ENCODE data around the gene RFX4. TPM values are rescaled to one million over a fixed set of nuclear protein-coding genes. Genes with fewer than 3 reads are reported as not detected.

The RFX4 gene
- total and polyA plus RNA-seq, 4 experiments from 2014 or later, result not detected

DNA sequence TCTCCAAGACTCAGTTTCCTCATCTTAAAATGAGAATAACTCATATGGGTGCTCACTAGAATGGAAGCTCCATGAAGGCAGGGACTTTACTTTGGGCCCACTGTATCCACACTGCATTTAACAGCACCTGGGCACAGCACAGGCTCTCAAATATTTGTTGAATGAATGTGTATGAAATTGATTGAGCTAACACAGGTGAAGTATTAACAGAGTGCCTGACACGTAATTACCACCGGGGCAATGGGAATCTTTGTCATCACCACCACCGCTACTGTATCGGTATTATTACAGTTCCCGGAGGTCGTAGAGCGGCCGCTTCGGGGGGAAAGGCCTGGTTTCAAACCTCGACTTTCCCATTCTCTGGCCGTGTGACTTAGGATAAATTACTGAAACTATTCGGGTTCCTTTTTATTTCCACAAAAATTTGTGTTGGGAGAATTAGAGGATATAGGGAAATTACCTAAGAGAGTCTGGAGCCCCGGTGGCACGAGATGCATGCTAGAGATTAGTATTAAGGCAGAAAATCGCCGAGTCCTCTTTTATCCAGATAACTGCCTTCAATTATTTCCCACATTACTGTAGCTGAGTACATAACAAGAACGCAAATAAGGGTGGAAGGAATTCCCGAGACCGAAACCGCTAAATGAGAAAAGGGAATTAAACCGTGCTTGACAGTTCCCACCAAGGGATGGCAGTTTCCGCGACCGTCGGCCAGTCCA is 190.6 kb downstream of the RFX4 start:
- Mint-ChIP-seq H3K4me1 (peaks cover 24 to 51% (median 39%) of the 10 kb centered on the region in 4 donors), H3K36me3 (peaks cover 0 to 12% of the 10 kb centered on the region in 2 donors), H3K27me3 (no peaks in the 10 kb centered on the region), H3K9me3 (no peaks in the 10 kb centered on the region), H3K27ac (peak overlapping the region; percentile 89 to 99 (median 98)), H3K4me3 (peak overlapping the region; percentile 92 to 98 (median 96))
- Histone ChIP-seq H3K27ac (ENCODE audit: low read depth, low read length) (peak overlapping the region; percentile 84), H3K27me3 (ENCODE audit: insufficient read depth, low read length) (no peaks in the 10 kb centered on the region), H3K4me1 (ENCODE audit: insufficient read depth, low read length) (peaks cover 32% of the 10 kb centered on the region), H3K36me3 (ENCODE audit: insufficient read depth, low read length) (no peaks in the 10 kb centered on the region), H3K9me3 (ENCODE audit: control insufficient read depth in 1 of 2, low read length in 2 of 2) (no peaks in the 10 kb centered on the region), H3K4me3 (ENCODE audit: low read length in 2 of 2) (peak overlapping the region; percentile 54 to 78)
- CTCF ChIA-PET (ENCODE audit: partially characterized antibody), result interaction anchor here (1.8 kb wide), 1 partner anchor 13 kb away, joined by 8 read pairs; no protein-coding TSS in a partner anchor
- intact Hi-C loops (cut with micrococcal nuclease), result loop anchor here (1.0 to 10.0 kb wide), 7 partner anchors 20 to 911 kb away; partner anchors contain the start of genes POLR3B, PWP1, TCP11L2 and TMEM263
- DNase-seq, result peak in 1 of 5 donors; percentile 14
- POLR2A ChIA-PET (ENCODE audit: partially characterized antibody), result interaction anchor here (1.0 to 2.0 kb wide), 5 partner anchors 13 to 471 kb away, joined by 3 to 11 read pairs (median 4); partner anchors contain the start of genes TCP11L2 and TMEM263

DNA sequence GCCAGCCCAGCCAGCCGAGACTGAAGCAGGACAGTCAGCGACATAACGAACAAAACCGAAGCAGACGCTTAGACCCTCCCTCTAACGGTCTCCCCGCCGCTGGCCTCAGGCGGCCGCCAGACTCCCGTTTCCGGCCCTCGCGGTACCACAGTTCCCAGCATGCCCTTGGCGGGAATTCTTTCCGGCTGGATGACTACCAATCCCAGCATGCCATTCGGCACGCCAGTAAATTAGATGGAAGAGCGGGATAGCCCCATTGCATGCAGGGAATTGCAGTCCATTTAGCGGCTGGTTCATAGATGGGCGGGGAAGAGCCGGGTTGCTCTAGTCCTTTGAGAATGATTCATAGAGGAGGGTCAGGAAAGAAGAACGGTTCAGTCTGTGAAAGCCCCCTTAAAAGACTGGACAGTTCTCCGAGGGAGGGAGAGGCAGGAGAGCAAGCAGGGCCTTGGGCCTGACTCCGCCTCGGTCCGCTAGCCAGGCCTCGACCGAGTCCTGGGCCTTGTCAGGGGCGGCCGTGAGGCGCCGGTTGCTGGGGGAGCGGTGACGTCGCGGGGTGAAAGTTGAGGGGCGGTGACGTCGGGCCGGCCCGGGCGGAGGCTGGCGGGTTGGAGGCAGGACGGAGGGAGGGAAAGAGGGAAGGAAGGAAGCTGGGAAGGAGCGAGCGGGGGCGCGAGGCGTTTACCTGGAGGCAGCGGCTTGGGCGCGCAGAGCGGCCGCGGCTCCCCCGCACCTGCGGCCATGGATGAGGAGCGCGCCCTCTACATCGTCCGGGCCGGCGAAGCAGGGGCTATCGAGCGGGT is 191.4 kb downstream of the RFX4 start, which contains the start of gene RIC8B:
TSS of gene RIC8B (plus strand) at position 678 of the 803 bp plus-strand sequence. CDS start at position 742, 64 bp downstream.
- peaks cover 24 to 51% (median 39%) of the 10 kb centered on the region in 4 donors for H3K4me1 Mint-ChIP-seq
- CTCF ChIA-PET (ENCODE audit: partially characterized antibody), result interaction anchor here (1.8 kb wide), 1 partner anchor 14 kb away, joined by 8 read pairs; no protein-coding TSS in a partner anchor

DNA sequence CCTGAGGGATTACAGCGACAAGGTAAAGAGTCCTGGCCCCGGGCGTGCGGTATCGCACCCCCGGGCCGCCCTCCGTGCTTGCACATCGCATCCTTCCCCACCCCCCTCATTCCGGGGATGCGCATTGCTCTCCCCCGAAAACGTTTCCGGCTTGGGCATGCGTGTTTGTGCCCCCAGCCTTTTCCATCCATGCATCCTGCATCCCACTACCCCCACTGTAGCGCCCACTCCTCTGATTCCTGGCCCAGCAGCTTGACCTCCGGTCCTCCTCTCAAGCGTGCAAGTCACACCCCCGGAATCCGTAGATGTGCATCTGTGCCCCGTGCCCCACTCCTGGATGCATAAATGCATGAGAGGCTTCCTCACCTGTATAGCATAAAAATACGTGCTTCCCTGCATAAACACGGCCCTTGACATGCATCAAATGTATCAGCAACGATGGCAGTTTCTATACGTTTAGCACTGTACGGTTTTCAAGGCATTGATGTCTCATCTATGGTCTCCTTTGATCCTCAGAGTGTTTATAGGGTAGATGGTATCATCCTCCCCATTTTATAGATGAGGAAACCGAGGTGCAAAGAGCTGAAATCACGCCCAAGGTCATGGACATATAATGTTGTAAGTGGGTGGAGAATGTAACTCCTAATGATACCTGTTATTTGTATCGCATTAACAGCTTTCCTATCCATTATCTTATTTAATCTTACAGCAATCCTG is 192.2 kb downstream of the RFX4 start:
- intact Hi-C loops (cut with micrococcal nuclease), result loop anchor here (1.0 to 10.0 kb wide), 8 partner anchors 22 to 987 kb away; partner anchors contain the start of genes POLR3B, PRDM4, PWP1 and TCP11L2
- ChIA-PET POLR2A (ENCODE audit: partially characterized antibody) (interaction anchor here (1.0 to 1.7 kb wide), 5 partner anchors 22 to 181 kb away, joined by 3 to 9 read pairs (median 4); no protein-coding TSS in a partner anchor), CTCF (ENCODE audit: partially characterized antibody) (interaction anchor here (0.6 to 2.8 kb wide), 3 partner anchors 9 to 330 kb away, joined by 3 to 9 read pairs (median 3); no protein-coding TSS in a partner anchor)
- H3K27ac ChIP-seq (ENCODE audit: low read depth, low read length), result peak overlapping the region; percentile 84
- DNase-seq, result peak in 2 of 5 donors; percentile 13 to 20
- no peaks in the 10 kb centered on the region for H3K36me3 ChIP-seq (ENCODE audit: insufficient read depth, low read length)
- H3K27me3 ChIP-seq (ENCODE audit: insufficient read depth, low read length), result no peaks in the 10 kb centered on the region
- Mint-ChIP-seq H3K4me1 (peaks cover 24 to 53% (median 41%) of the 10 kb centered on the region in 4 donors), H3K4me3 (peak overlapping the region; percentile 92 to 98 (median 96)), H3K36me3 (peaks cover 3 to 13% of the 10 kb centered on the region in 2 donors), H3K27ac (peak overlapping the region; percentile 89 to 99 (median 98)), H3K27me3 (no peaks in the 10 kb centered on the region), H3K9me3 (no peaks in the 10 kb centered on the region)
- H3K4me1 ChIP-seq (ENCODE audit: insufficient read depth, low read length), result peaks cover 32% of the 10 kb centered on the region
- no peaks in the 10 kb centered on the region for H3K9me3 ChIP-seq (ENCODE audit: control insufficient read depth in 1 of 2, low read length in 2 of 2)
- H3K4me3 ChIP-seq (ENCODE audit: low read length in 2 of 2), result peak overlapping the region; percentile 55 to 78

More for the DNA sequence above, 191.4 kb downstream of the RFX4 start, which contains the start of gene RIC8B:
- H3K27ac ChIP-seq (ENCODE audit: low read depth, low read length), result peak within 1 kb of the TSS; percentile 84
- H3K9me3 ChIP-seq (ENCODE audit: control insufficient read depth in 1 of 2, low read length in 2 of 2), result no peaks in the 10 kb centered on the region
- peak within 1 kb of the TSS; percentile 55 to 78 for H3K4me3 ChIP-seq (ENCODE audit: low read length in 2 of 2)
- POLR2A ChIA-PET (ENCODE audit: partially characterized antibody), result interaction anchor here (1.0 to 2.0 kb wide), 9 partner anchors 14 to 182 kb away, joined by 3 to 11 read pairs (median 4); partner anchors contain the start of gene TMEM263
- Mint-ChIP-seq H3K27me3 (no peaks in the 10 kb centered on the region), H3K4me3 (peak within 1 kb of the TSS; percentile 92 to 98 (median 96)), H3K36me3 (peaks cover 0 to 12% of the 10 kb centered on the region in 2 donors), H3K27ac (peak within 1 kb of the TSS; percentile 89 to 99 (median 98)), H3K9me3 (no peaks in the 10 kb centered on the region)
- intact Hi-C loops (cut with micrococcal nuclease), result loop anchor here (1.0 to 10.0 kb wide), 7 partner anchors 21 to 911 kb away; partner anchors contain the start of genes POLR3B, PWP1, TCP11L2 and TMEM263
- H3K27me3 ChIP-seq (ENCODE audit: insufficient read depth, low read length), result no peaks in the 10 kb centered on the region
- H3K36me3 ChIP-seq (ENCODE audit: insufficient read depth, low read length), result no peaks in the 10 kb centered on the region
- peaks cover 32% of the 10 kb centered on the region for H3K4me1 ChIP-seq (ENCODE audit: insufficient read depth, low read length)
- peak; percentile 73 to 84 (median 77) for DNase-seq

DNA sequence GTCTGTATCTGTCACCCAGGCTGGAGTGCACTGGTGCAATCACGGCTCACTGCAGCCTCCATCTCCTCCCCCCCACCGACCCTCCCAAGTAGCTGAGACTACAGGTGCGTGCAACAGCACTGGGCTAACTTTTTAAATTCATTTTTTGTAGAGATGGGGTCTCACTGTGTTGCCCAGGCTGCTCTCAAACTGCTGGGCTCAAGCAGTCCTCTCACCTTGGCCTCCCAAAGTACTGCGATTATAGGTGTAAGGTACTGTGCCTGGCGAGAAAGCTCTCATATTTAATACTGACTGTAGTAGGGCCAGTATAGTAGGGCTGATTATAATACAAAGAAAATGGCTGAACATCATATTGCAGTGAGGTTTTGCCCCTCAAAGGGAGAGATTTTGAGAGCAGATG is 194.1 kb downstream of the RFX4 start:
- Mint-ChIP-seq H3K27ac (peak overlapping the region in 2 of 7 donors; percentile 4 to 6), H3K27me3 (no peaks in the 10 kb centered on the region), H3K4me3 (peak overlapping the region in 3 of 8 donors; percentile 1 to 96 (median 51)), H3K4me1 (peaks cover 31 to 70% (median 50%) of the 10 kb centered on the region in 4 donors), H3K36me3 (peaks cover 6 to 19% of the 10 kb centered on the region in 2 donors), H3K9me3 (no peaks in the 10 kb centered on the region)
- ChIA-PET POLR2A (ENCODE audit: partially characterized antibody) (no interaction called here), CTCF (ENCODE audit: partially characterized antibody) (interaction anchor here (0.6 to 2.8 kb wide), 3 partner anchors 11 to 422 kb away, joined by 3 to 9 read pairs (median 3); no protein-coding TSS in a partner anchor)
- Histone ChIP-seq H3K9me3 (ENCODE audit: control insufficient read depth in 1 of 2, low read length in 2 of 2) (no peaks in the 10 kb centered on the region), H3K27ac (ENCODE audit: low read depth, low read length) (no peak overlapping the region), H3K4me3 (ENCODE audit: low read length in 2 of 2) (no peak overlapping the region), H3K27me3 (ENCODE audit: insufficient read depth, low read length) (no peaks in the 10 kb centered on the region), H3K36me3 (ENCODE audit: insufficient read depth, low read length) (no peaks in the 10 kb centered on the region), H3K4me1 (ENCODE audit: insufficient read depth, low read length) (peaks cover 32% of the 10 kb centered on the region)
- intact Hi-C loops (cut with micrococcal nuclease), result loop anchor here (5.0 to 10.0 kb wide), 2 partner anchors 908 to 985 kb away; partner anchors contain the start of genes PRDM4 and PWP1
- DNase-seq, result no peak

DNA sequence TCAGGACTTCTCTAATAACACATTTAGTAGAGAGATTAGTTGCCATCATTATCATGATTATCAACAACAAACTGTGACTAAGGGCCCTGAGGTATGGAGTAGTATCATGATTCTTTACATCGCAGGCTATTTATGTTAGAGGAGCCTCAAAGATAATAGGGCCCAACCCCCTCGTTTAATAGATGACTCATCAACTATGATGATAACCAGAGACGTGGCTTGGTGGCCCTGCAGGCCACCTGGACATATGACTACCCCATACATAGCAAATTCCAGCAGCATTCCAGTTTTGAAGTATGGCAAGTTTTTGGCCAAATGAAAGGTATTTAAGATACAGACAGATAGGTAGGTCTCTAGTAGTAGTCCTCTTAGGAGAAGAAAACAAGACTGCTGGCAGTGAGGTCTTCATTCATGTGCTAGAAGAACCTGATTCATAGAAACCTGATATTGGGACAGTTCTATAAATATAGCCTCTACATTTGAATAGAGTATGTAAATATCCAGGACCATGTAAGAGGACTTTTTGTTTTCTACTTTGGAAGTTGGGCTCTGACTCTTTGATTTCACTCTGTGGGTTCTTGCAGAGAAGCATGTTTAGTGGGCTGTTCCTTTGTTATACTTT is 197.3 kb downstream of the RFX4 start:
- CTCF ChIA-PET (ENCODE audit: partially characterized antibody), result no interaction called here

DNA sequence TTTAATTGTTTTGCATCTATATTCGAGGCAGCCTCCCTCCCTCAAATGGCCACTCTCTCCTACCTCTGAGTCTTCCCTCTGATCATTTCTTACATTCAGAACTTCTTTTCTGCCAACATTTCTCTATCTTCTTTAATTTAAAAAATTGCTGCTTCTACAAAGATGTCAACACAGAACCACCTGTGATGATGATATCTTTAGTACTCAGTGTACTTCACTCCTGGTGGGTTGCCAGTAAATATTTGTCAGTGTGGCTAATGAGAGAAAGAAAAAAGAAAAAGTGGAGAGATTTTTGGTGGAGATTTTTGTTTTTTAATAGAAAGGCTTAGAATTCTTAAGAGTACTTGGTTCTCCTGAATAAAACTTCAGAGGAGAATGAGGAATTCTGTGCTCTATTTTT is 199.8 kb downstream of the RFX4 start:
- CTCF ChIA-PET (ENCODE audit: partially characterized antibody), result no interaction called here
- H3K9me3 Mint-ChIP-seq, result no peaks in the 10 kb centered on the region
- no peaks in the 10 kb centered on the region for H3K27me3 Mint-ChIP-seq
- Histone ChIP-seq H3K27me3 (ENCODE audit: insufficient read depth, low read length) (no peaks in the 10 kb centered on the region), H3K27ac (ENCODE audit: low read depth, low read length) (no peak overlapping the region), H3K4me1 (ENCODE audit: insufficient read depth, low read length) (peaks cover 6% of the 10 kb centered on the region), H3K4me3 (ENCODE audit: low read length in 2 of 2) (no peak overlapping the region), H3K36me3 (ENCODE audit: insufficient read depth, low read length) (peaks cover 7% of the 10 kb centered on the region), H3K9me3 (ENCODE audit: control insufficient read depth in 1 of 2, low read length in 2 of 2) (no peaks in the 10 kb centered on the region)
- DNase-seq, result no peak
- peaks cover 31 to 41% of the 10 kb centered on the region in 2 donors for H3K36me3 Mint-ChIP-seq
- H3K4me3 Mint-ChIP-seq, result peak overlapping the region in 1 of 8 donors; percentile 9
- intact Hi-C loops (cut with micrococcal nuclease), result no loop called here
- H3K4me1 Mint-ChIP-seq, result peaks cover 27 to 51% (median 29%) of the 10 kb centered on the region in 4 donors
- peak overlapping the region in 1 of 7 donors; percentile 20 for H3K27ac Mint-ChIP-seq
- POLR2A ChIA-PET (ENCODE audit: partially characterized antibody), result no interaction called here

More for the DNA sequence above, 197.3 kb downstream of the RFX4 start:
- Histone ChIP-seq H3K4me3 (ENCODE audit: low read length in 2 of 2) (no peak overlapping the region), H3K9me3 (ENCODE audit: control insufficient read depth in 1 of 2, low read length in 2 of 2) (no peaks in the 10 kb centered on the region), H3K27me3 (ENCODE audit: insufficient read depth, low read length) (no peaks in the 10 kb centered on the region), H3K4me1 (ENCODE audit: insufficient read depth, low read length) (peaks cover 29% of the 10 kb centered on the region), H3K36me3 (ENCODE audit: insufficient read depth, low read length) (peaks cover 7% of the 10 kb centered on the region), H3K27ac (ENCODE audit: low read depth, low read length) (no peak overlapping the region)
- no peaks in the 10 kb centered on the region for H3K27me3 Mint-ChIP-seq
- DNase-seq, result no peak
- intact Hi-C loops (cut with micrococcal nuclease), result no loop called here
- peaks cover 42 to 69% (median 50%) of the 10 kb centered on the region in 4 donors for H3K4me1 Mint-ChIP-seq
- POLR2A ChIA-PET (ENCODE audit: partially characterized antibody), result no interaction called here
- H3K27ac Mint-ChIP-seq, result no peak overlapping the region
- H3K4me3 Mint-ChIP-seq, result no peak overlapping the region
- no peaks in the 10 kb centered on the region for H3K9me3 Mint-ChIP-seq
- peaks cover 13 to 24% of the 10 kb centered on the region in 2 donors for H3K36me3 Mint-ChIP-seq

All from CD4-positive, alpha-beta memory T cell (primary cell).